Sigmoid colon (tissue), 7 donors: ENCODE results near the gene PRPF4. TPM values are rescaled to one million over a fixed set of nuclear protein-coding genes. Genes with fewer than 3 reads are reported as not detected.

Experiments
- DNase-seq: peaks from one replicate; pipeline ENCODE4 v3.0.0-alpha.2; 2019
- H3K27ac ChIP-seq, 4 donors: fragments of 200-600 bp; sonication (generic); one replicate each; pipeline ENCODE4 v1.5.1; 2016 to 2019; ENCODE audit warnings: mild to moderate bottlenecking in 1 of 4
- H3K27me3 ChIP-seq, 3 donors: fragments of 200-600 bp; sonication (generic); one replicate each; pipeline ENCODE4 v1.5.1; 2019; ENCODE audit warnings: mild to moderate bottlenecking in 1 of 3
- H3K36me3 ChIP-seq, 4 donors: fragments of 200-600 bp; sonication (generic); one replicate each; pipeline ENCODE4 v1.5.1; 2016 to 2019
- H3K4me1 ChIP-seq, 4 donors: fragments of 200-600 bp; sonication (generic); one replicate each; pipeline ENCODE4 v1.5.1; 2017 to 2019
- H3K4me3 ChIP-seq, 4 donors: fragments of 200-600 bp; sonication (generic); one replicate each; pipeline ENCODE4 v1.5.1; 2017 to 2019; ENCODE audit warnings: mild to moderate bottlenecking in 2 of 4, moderate library complexity in 1 of 4
- H3K9me3 ChIP-seq, 4 donors: fragments of 200-600 bp in 3 of 4; sonication (generic) in 3 of 4; one replicate each; pipeline versions ENCODE4 v1.5.1 to v1.6.1; 2013 to 2019
- CTCF ChIP-seq, 4 experiments: fragments of 450-650 bp in 3 of 4; fragments of 200-600 bp in 1 of 4; IDR thresholded peaks; one replicate each; pipeline ENCODE4 v1.5.1; 2016 to 2019; ENCODE audit warnings: antibody characterized with exemption in 4 of 4, mild to moderate bottlenecking in 3 of 4, moderate library complexity in 2 of 4
- EP300 ChIP-seq, 4 donors: sonication (generic); formaldehyde crosslinking; IDR thresholded peaks; one replicate each; pipeline ENCODE4 v1.6.1; 2017; ENCODE audit warnings: antibody characterized with exemption in 4 of 4
- POLR2A ChIP-seq, 2 donors: fragments of 450-650 bp; IDR thresholded peaks; one replicate each; pipeline ENCODE4 v1.6.1; 2016; ENCODE audit warnings: antibody characterized with exemption in 2 of 2, mild to moderate bottlenecking in 2 of 2, moderate library complexity in 2 of 2
- POLR2AphosphoS5 ChIP-seq, 4 donors: sonication (generic); formaldehyde crosslinking; IDR thresholded peaks; one replicate each; pipeline ENCODE4 v1.6.1; 2017; ENCODE audit warnings: antibody characterized with exemption in 4 of 4
- WGBS, 2 donors: extraction: QIAGEN DNeasy Blood & Tissue Kit; methylation state at CpG; one replicate each; pipeline ENCODE4 v1.1.7; 2013; 5-methylcytosine and 5-hydroxymethylcytosine counted together
- intact Hi-C: fragments of 100-400 bp; cut with DNase I; formaldehyde crosslinking; loops from one replicate; pipeline ENCODE4 v1.15.1; 2023
- polyA plus RNA-seq, 3 donors: library from polyadenylated mRNA; stranded (reverse); fragments of 200-250 nt; gene quantifications; one replicate each; pipeline ENCODE4 v1.2.3, GENCODE V29; 2013
- total RNA-seq, 4 donors: library from RNA; depleted of rRNA; stranded (reverse); fragments of >200 nt; gene quantifications; one replicate each; pipeline ENCODE4 v1.1.0, GENCODE V29; 2016
- donor health status: healthy with polysubstance abuse.
- donor health status: Bipolar disorder and iron deficiency.
- donor health status: healthy.

PRPF4 gene
- total and polyA plus RNA-seq, 7 donors: 7.9 to 21.4 (median 13.8) TPM

GRCh38 chr9:113307396-113307975 is 32.0 kb downstream of the PRPF4 start:
- Histone ChIP-seq H3K4me1 (peaks cover 0 to 6% (median 2%) of the 10 kb centered on the region in 4 donors), H3K9me3 (no peaks in the 10 kb centered on the region), H3K36me3 (no peaks in the 10 kb centered on the region), H3K27me3 (no peaks in the 10 kb centered on the region), H3K27ac (no peak overlapping the region), H3K4me3 (no peak overlapping the region)
- 73 to 77% methylated on average over 8 of the region's 8 CpGs for WGBS, 2 donors
- DNase-seq: no peak
- no peak for TF ChIP-seq CTCF (IDR thresholded peaks at IDR 0.05)
- TF ChIP-seq POLR2A (IDR thresholded peaks at IDR 0.05): no peak
- no peak for TF ChIP-seq EP300 (IDR thresholded peaks at IDR 0.05)
- no peak for TF ChIP-seq POLR2AphosphoS5 (IDR thresholded peaks at IDR 0.05)
- intact Hi-C loops: no loop called here

- DNase-seq: no peak
- TF ChIP-seq CTCF (IDR thresholded peaks at IDR 0.05) (peak in 3 of 4 experiments; percentile 41 to 64 (median 44)), POLR2A (IDR thresholded peaks at IDR 0.05) (no peak), POLR2AphosphoS5 (IDR thresholded peaks at IDR 0.05) (no peak), EP300 (IDR thresholded peaks at IDR 0.05) (no peak)
- intact Hi-C loops: no loop called here
- Histone ChIP-seq H3K4me3 (no peak overlapping the region), H3K36me3 (no peaks in the 10 kb centered on the region), H3K27me3 (no peaks in the 10 kb centered on the region), H3K27ac (no peak overlapping the region), H3K4me1 (peaks cover 0 to 6% (median 2%) of the 10 kb centered on the region in 4 donors), H3K9me3 (no peaks in the 10 kb centered on the region)
- WGBS, 2 donors: 4 to 11% methylated on average over 2 of the region's 2 CpGs
Measured at GRCh38 chr9:113309204-113309813, 33.9 kb downstream of the PRPF4 start.

- intact Hi-C loops: loop anchor here (2.0 kb wide), 1 partner anchor 90 kb away; the partner anchor contains the start of gene ALAD
Measured at GRCh38 chr9:113310538-113310937, 35.1 kb downstream of the PRPF4 start.

GRCh38 chr9:113311961-113312360 is 36.5 kb downstream of the PRPF4 start:
- Histone ChIP-seq H3K9me3 (no peaks in the 10 kb centered on the region), H3K4me3 (no peak overlapping the region), H3K27ac (no peak overlapping the region), H3K27me3 (no peaks in the 10 kb centered on the region), H3K36me3 (peaks cover 0 to 6% (median 0%) of the 10 kb centered on the region in 4 donors), H3K4me1 (peaks cover 0 to 6% (median 2%) of the 10 kb centered on the region in 4 donors)
- WGBS, 2 donors: 90 to 92% methylated on average over 3 of the region's 3 CpGs
- no peak for DNase-seq
- TF ChIP-seq EP300 (IDR thresholded peaks at IDR 0.05) (no peak), POLR2AphosphoS5 (IDR thresholded peaks at IDR 0.05) (no peak), CTCF (IDR thresholded peaks at IDR 0.05) (no peak), POLR2A (IDR thresholded peaks at IDR 0.05) (no peak)
- intact Hi-C loops: loop anchor here (2.0 kb wide), 1 partner anchor 89 kb away; the partner anchor contains the start of gene ALAD

More at GRCh38 chr9:113310538-113310937, 35.1 kb downstream of the PRPF4 start:
- peaks cover 0 to 6% (median 2%) of the 10 kb centered on the region in 4 donors for H3K4me1 ChIP-seq
- TF ChIP-seq POLR2A (IDR thresholded peaks at IDR 0.05) (no peak), CTCF (IDR thresholded peaks at IDR 0.05) (no peak), EP300 (IDR thresholded peaks at IDR 0.05) (no peak), POLR2AphosphoS5 (IDR thresholded peaks at IDR 0.05) (no peak)
- no peak for DNase-seq
- no peaks in the 10 kb centered on the region for H3K9me3 ChIP-seq
- H3K4me3 ChIP-seq: no peak overlapping the region
- no peaks in the 10 kb centered on the region for H3K36me3 ChIP-seq
- peak overlapping the region in 1 of 4 donors; percentile 10 for H3K27ac ChIP-seq
- no peaks in the 10 kb centered on the region for H3K27me3 ChIP-seq
- WGBS, 2 donors: 34 to 62% methylated on average over 3 of the region's 3 CpGs
